HG02870 (cell line): ENCODE measurements around the gene TRIM67.
"Not testable (repeated sequence)": the region's sequence is repeated elsewhere in the genome, so short reads cannot be mapped to it uniquely, and the experiment has no call there.

Source experiments
- ATAC-seq: cut with Tn5 transposase; IDR thresholded peaks from one replicate; pipeline ENCODE4 v1.9.1; 2021; ENCODE audit warnings: mild to moderate bottlenecking, moderate library complexity; ENCODE audit not compliant: unreplicated experiment

The TRIM67 gene

DNA sequence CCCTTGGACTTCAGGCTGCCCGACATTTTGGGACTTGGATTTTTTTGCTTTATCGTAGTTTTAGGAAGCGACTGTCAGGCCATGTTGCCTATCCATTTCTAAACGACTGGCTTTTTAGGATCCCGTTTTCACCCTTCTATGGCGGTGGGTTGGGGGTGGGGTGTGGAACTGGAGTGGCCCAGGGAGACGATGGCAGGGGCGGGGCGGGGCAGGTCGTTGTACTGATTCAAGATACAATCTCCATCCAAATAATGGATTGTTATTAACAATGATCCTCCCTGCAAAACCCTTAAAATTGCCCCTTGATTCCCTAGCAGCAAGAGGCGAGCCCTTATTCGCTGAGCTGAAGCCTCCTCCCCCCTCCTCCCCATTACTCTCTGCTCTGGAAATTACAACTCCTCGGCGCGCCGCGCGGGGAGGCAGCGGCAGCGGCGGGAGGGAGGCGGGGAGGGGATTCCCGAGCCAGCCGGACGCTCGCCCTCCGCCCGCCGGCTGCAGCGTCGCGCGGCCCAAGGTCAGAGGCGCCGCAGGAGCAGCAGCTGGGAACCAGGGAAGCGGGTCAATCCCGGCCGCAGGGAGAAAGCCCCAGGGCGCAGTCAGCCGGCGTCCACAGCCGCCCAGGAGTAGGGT lies at the start of gene TRIM67:
Gene TRIM67 (plus strand): TSS at position 392 of the 630 bp plus-strand sequence. CDS start 912 bp downstream, outside the sequence.
- no peak for ATAC-seq

DNA sequence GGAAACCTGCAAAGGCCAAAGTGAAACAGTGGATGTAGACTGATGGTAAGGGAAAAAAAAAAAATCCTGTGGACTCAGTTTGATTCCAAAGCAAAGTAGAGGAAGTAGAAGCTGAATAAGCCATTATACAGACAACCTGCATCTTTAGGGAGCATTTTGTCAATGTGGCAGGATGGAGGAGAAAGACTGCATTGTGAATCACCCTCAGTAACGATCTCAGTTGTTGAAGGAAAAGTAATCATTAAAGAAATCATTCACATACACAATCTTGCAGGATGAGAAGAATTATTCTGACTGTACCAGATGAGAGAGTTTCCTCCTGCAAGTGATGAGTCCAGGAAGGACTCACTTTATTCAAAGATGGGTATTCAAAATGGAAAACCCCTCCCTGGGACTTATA lies 45.1 kb upstream of the TRIM67 start:
- ATAC-seq = no peak

DNA sequence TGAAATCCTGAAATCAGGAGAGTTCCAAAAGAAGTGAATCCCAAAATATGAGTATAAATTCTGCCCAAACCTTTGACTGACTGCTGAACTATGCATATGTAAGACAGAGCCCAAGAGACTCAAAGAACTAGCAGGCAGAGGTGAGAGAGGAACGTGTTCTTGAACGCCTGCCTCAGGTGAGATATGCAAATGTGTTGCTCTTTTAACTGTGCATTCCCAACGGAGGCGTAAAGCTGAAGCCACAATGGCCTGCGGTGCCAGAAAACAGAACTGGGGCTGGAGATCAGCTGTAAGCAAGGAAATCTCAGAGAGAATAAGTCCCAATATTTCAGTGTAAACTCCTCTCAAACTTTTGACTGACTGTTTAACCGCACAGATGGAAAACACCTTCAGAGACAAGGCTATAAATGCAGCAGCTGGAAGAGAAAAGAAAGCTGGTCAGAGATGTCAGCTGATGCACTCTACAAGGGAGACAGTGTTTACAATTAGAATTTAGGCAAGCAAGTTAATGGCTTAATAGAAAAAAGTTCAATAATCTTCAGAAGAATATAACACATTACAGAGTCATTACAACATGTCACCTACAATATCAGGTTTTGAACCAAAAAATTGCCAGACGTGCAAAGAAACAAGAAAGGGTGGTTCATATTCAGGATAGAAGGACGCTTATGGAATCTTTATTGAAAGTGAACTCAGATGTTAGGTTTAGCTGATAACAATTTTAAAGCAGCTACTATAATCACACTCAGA lies 43.0 kb upstream of the TRIM67 start:
- no peak for ATAC-seq

DNA sequence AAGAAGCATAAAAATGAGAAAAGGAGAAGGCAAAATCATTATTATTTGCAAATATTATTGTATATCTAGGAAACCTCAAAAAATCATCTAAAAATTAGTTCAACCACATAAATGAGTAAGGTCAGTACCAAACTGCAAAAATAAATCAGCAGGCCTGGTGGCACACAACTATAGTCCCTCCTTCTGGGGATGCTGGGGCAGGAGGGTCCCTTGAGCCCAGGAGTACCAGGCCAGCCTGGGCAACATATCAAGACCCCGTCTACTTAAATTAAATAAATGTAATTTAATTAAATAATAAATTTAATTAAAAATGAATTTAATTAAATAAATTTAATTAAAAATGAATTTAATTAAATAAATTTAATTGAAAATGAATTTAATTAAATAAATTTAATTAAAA lies 40.3 kb upstream of the TRIM67 start:
- ATAC-seq = no peak

DNA sequence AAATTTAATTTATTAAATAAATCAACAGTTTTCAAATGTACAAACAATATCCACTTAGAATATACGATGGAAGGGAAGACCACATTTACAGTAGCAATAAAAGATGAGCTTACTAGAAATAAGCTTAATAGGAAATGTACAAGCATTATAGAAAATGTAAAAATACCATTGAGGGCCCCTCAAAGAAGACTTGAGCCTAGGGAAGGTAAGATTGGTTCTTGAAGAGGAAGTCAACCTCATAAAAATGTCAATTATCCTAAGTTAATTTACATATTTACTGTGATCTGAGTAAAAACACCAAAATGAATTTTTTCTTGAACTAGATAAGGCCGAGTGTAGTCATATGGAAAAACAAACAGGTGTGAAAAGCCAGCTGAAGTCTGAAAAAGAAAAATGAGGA lies 39.7 kb upstream of the TRIM67 start:
- no peak for ATAC-seq

DNA sequence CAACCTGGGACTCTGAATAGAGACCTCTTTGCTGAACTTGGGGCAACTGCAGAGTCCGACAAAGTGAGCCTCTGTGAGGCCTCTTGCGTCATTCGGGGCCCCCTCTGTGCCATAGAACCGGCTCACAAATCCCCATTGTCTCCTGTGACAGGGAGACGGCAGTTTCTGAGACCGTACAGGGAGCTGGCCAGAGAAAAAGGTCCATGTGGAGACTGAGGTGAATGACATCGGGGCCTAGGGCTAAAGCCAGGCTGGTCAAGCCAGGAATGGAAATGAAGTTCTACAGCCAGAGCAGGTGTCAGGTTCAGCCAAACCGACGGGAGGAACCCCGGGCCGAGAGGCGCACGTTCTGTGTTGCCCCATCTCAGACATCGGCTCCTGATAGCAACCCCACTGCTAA lies 37.1 kb upstream of the TRIM67 start:
- ATAC-seq = no peak

DNA sequence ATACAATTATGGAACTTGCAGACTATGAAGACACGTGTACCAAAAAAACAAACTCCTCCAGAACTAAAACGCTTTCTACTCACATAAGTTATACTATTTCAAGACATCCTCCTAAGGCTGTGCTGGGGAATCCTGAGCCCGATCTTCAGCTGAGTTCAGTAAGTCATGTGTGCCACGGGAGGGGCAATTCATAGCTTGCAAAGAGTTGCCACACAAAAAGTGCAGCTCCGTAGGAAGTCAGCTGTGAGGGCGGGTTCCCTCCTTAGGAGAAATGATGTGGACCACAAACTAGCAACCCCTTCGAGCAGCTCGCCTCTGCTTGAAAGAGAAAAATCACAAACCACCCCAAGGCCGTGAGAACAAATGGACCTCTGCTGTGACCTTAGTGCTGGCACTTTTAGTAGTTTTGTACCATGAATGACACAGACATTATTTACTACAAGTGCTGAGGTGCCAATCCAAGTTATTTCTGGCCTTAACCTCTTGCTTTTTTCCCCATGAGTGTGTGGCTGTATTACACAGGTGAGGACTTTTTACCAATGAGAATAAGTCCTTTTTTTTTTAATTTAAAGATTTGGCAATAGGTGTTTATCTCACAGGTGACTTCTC lies 35.8 kb upstream of the TRIM67 start:
- no peak for ATAC-seq

DNA sequence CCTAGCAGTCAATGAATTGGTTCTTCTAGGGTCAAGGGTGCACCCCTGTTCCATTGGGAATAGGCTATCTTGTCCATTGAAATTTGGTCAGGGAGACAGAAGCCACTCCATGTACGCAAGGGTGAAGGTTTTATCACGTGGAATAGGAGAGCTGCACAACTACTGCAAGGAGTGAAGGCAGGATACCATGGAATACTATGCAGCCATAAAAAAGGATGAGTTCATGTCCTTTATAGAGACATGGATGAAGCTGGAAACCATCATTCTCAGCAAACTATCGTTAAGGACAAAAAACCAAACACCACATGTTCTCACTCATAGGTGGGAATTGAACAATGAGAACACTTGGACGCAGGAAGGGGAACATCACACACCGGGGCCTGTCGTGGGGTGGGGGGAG lies 34.8 kb upstream of the TRIM67 start:
- ATAC-seq = not testable (repeated sequence)

DNA sequence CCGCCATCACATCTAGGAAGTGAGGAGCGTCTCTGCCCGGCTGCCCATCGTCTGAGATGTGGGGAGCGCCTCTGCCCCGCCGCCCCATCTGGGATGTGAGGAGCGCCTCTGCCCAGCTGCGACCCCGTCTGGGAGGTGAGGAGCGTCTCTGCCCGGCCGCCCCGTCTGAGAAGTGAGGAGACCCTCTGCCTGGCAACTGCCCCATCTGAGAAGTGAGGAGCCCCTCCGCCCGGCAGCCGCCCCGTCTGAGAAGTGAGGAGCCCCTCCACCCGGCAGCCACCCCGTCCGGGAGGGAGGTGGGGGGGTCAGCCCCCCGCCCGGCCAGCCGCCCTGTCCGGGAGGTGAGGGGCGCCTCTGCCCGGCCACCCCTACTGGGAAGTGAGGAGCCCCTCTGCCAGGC lies 33.4 kb upstream of the TRIM67 start:
- ATAC-seq = not testable (repeated sequence)

DNA sequence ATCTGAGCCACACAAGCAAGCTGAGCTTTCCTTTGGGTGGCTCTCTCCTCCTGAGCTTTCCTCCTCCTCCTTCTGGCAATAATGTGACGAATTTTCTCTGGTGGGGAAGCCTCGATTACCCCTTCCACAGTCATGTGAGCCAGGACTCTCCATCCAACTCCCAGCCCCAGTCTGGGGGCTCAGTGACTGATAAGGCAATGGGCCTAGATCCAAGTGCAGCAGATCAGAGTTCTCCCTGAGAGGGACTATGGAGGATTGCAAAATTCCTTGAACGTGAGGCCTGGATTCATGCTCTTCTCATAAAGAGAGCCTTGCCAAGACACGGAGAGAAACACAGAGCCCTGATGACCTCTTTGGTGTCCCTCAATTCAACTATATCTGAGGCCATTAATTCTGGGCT lies 31.3 kb upstream of the TRIM67 start:
- no peak for ATAC-seq

DNA sequence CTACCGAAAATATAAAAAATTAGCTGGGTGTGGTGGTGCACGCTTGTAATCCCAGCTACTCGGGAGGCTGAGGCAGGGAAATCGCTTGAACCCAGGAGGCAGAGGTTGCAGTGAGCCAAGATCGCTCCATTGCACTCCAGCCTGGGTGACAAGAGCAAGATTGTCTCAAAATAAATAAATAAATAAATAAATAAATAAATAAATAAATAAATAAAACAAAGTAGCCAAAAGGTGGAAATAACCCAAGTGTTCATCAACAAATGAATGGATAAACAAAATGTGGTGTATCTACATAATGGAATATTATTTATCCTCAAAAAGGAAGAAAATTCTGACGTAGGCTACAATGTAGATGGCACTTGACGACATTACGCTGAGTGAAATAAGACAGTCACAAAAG lies 29.3 kb upstream of the TRIM67 start:
- ATAC-seq = not testable (repeated sequence)

DNA sequence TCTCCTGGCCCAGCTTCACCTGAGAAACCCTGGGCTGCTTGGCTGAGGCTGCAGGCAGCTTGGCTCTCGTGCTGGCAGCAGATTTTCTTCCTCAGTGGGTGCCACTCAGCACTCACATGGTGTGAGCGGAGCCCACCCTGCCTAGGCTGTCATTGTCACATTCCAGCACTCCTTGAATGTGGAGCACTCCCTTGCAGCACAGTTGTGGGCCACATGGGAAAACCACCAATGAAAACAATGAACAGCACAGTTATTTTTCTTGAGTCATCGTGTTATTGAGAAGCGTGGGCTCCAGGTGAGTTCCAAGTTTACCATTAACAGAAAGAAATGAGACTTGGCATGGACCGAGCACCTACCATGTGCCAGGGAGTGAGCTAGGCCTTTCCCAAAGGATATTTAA lies 27.2 kb upstream of the TRIM67 start:
- no peak for ATAC-seq

DNA sequence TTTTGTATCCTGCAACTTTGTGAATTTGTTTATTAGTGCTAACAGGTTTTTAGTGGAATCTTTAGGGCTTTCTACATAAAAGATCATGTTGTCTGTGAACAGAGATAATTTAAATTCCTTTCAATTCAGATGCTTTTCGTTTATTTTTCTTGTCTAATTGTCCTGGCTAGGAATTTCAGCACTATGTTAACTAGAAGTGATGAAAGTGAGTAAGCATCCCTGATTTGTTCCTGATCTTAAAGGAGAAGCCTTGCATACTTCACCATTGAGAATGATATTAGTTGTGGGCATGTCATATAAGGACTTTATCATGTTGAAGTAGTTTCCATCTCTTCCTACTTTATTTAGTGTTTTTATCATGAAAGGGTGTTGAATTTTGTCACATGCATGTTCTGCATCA lies 23.6 kb upstream of the TRIM67 start:
- ATAC-seq = no peak

DNA sequence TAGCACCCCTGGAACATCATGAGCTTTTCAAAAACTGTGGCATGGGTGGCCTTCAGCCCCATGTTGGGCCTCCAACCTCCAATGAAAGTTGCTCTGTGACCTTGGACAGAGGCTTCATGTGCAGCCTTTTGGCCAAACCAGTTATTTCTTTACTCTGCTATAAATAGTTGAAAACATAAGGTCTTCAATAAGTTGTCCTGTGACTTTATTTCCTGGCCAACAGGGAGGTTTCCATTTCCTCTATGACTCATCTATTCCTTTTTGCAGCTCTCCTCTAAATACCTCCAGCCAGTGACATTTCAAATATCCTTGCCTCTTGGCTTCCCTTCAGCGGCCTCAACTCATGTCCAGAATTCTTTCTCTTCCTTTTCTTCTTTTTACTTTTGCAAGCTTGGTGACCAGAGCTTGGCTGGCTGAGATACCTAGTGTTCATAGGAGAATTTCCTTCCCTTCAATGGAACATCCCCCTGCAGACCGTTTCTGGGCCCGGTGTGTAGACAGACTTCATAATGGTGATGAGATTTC lies 22.7 kb upstream of the TRIM67 start:
- no peak for ATAC-seq

DNA sequence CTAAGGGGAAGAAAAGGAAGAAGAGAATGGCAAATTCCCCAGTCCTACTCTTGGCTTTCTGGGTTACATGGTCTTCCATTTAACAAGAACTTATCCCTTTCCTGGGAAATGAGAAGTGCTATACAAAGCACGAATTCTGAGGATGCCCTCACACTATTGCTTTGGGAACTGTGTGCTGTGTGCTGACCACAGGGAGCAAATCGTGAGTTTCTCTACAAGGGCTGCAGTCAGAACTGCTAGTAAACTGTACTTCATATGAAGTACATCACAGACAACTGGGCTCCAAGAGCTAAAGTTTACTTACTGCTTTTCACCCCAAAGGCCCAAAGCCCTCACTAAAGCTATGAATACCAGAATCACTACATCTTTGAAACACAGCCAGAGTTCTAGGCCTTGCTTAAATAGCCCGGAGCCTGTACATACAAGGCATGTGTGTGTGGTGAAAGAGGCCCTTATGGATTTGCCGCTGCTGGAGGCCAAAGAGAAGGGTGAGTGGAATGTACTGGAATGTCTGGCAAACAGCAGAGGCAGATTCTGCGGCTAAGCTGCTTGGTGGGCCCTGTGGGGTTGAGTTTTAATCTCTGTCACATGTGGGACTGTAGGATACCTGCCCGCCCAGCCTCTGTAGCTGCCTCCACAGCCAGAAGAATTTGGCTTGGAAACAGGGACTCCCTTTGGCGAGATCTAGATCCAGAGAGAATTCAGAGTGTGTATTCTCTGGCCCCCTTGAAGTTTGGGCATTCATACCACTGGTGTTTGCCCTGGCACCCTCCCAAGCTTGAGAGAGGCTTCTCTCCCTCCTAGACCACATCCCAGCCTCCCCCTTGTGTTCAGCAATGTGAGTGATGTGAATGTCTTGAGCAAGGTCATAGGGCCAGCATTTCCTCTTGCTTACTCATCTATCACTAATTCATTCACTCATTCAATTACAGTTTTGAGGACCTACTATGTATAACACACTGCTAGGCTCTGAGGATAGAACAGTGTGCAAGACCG lies 21.9 kb upstream of the TRIM67 start:
- no peak for ATAC-seq

DNA sequence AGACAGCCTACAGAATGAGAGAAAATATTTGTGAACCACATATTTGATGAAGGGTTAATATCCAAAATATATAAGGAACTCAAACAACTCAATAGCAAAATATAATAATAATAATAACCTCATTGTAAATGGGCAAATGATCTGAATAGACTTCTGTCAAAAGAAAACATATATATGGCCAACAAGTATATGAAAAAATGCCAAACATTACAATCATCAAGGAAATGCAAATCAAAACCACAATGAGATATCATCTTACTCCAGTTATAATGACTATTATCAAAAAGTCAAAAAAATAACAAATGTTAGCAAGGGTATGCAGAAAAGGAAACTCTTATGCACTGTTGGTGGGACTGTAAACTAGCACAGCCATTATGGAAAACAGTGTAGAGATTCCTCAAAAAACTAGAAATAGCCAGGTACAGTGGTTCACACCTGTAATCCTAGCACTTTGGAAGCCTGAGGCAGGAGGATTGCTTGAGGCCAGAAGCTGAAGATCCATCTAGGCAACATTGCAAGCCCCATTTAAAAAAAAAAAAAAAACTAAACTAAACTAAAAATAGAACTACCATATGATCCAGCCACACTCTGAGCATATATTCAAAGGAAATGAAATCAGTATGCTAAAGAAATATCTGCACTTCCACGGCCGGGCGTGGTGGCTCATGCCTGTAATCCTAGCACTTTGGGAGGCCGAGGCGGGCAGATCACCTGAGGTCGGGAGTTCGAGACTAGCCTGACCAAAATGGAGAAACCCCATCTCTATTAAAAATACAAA lies 17.3 kb upstream of the TRIM67 start:
- ATAC-seq = no peak

DNA sequence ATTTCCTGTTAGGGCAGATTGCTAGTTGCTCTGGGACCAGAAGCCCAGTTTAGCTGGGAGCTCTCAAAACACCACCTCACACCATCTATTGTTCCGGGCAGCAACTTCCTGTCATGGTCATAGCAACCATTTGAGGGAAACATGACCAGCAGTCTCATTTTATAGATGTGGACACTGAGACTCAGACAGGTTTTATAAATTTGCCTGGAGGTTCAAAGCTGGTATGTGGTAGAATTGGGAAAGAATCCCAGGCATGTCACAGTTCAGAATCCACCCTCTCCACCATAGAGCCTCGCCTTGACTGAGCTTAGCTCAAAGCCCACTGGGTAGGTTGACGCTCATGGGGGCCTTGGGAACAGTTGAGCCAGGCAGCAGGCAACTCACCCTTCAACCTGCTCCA lies 14.0 kb upstream of the TRIM67 start:
- no peak for ATAC-seq

DNA sequence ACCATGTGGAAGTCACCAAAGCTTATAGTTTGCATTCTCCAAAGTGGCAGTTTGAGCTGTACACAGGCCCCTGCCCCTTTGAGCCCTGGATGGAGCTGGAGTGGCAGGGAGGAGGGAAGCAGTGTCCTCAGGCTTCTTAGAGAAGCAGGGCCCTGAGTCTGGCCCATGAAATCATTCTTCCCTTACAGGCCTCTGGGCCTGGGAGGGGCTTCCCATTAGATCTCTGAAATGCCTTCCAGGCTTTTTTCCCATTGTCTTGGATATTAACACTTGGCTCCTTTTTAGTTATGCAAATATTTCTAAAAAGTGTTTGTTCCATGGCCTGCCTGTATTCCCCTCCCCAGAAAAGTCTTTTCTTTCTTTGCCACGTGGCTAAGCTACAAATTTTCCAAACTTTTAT lies 10.0 kb upstream of the TRIM67 start:
- no peak for ATAC-seq

DNA sequence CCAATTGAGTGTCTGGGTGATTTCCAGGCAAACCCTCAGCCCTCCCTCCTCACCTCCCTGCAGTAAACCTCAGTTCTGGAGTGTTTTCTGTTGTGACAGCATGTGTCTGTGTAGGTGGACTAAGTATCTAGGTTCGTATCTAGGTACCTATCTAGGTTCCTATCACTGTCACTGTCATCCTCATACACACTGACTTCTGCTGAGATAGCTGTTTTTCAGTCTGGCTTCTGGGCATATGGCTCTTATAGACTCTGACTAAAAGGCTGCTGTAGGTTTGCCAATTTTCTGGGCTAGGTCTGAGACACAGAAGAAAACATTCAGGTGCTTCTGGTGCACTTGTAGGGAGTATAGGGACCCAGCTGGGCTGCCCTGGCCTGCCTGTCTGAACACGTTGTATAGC lies 8.1 kb upstream of the TRIM67 start:
- no peak for ATAC-seq

DNA sequence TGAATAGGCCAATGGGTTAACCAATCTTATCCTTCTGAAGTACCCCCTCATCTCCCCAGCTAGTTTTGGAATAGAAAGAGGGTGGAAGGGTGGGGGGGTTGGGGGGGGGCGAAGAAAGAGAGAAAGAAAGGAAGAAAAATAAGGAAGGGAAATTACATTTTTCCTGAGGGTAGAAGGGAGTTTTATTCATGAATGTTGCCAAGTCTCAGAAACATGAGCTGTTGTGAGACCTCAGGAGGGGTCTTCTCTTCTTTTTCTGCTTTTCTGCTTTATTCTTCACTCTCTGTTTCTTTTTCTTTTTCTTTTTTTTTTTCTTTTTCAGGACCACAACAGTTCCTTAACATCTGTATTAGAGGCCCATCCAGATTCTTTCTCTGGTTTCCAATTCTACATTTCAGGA lies 6.0 kb upstream of the TRIM67 start:
- ATAC-seq = no peak
